Measurements from ENCODE around the gene FKBP15. TPM values are rescaled to one million over a fixed set of nuclear protein-coding genes. Genes with fewer than 3 reads are reported as not detected.

The FKBP15 gene
- total RNA-seq, 1 experiment from 2014 or later: 18.5 TPM

DNA sequence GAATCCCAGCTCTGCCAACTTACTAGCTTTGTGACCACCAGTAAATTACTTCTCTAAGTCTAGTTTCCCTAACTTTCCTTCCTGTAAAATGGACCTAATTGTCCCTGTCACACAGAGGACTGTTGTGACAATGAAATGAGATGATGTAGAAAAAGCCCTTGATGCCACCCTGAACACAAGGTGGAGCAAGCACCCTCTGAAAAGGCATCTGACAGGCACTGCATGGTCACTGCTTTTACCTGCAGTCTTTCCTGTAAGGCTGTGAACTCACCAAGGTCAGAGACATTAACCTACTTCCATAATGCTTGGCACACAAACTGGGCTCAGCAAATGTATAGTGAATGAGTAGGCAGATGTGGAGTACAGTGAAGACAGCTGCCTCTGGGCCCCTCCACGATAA, 64.2 kb downstream of the FKBP15 start:
- Histone ChIP-seq H3K14ac (ENCODE audit: insufficient read depth, low read length) (no peak overlapping the region), H3T11ph (ENCODE audit: low read length) (no peak overlapping the region), H3K9me3 (ENCODE audit: control insufficient read depth, low read depth, low read length) (no peaks in the 10 kb centered on the region), H3K4ac (ENCODE audit: low read depth, low read length) (no peak overlapping the region), H2BK15ac (ENCODE audit: low read depth, low read length) (no peak overlapping the region), H2BK20ac (ENCODE audit: low read depth, low read length, poor library complexity, severe bottlenecking) (no peak overlapping the region), H3K27ac (ENCODE audit: insufficient read length, low read depth, low read length) (no peak overlapping the region), H4K5ac (ENCODE audit: insufficient read length, low read depth, low read length) (no peak overlapping the region), H3K4me1 (ENCODE audit: insufficient read depth, low read length) (peaks cover 2% of the 10 kb centered on the region; the same call in 1 of the 2 replicates), H2BK120ac (ENCODE audit: low read depth, low read length, poor library complexity, severe bottlenecking) (no peak overlapping the region), H3K79me1 (ENCODE audit: insufficient read depth, low read depth, low read length, poor library complexity, severe bottlenecking) (no peaks in the 10 kb centered on the region), H3K4me2 (ENCODE audit: insufficient read depth, insufficient read length, low read length) (no peak overlapping the region), H4K91ac (ENCODE audit: insufficient read length, low read depth, low read length) (no peak overlapping the region), H2BK5ac (ENCODE audit: insufficient read length, low read length) (no peak overlapping the region), H3K23ac (ENCODE audit: insufficient read length, low read depth, low read length) (no peak overlapping the region), H2AK5ac (ENCODE audit: insufficient read length, low read length) (no peak overlapping the region), H3K79me2 (ENCODE audit: insufficient read depth, low read length) (no peaks in the 10 kb centered on the region), H4K20me1 (ENCODE audit: control insufficient read depth, insufficient read depth, insufficient read length) (no peaks in the 10 kb centered on the region), H3K18ac (ENCODE audit: insufficient read length, low read depth, low read length) (no peak overlapping the region), H2AFZ (ENCODE audit: low read length) (no peak overlapping the region), H4K8ac (replicated peaks; ENCODE audit: insufficient read length, low read depth, low read length) (no peak overlapping the region), H2BK12ac (ENCODE audit: insufficient read length, low read depth, low read length) (no peak overlapping the region), H3K23me2 (ENCODE audit: insufficient read length, low read depth, low read length, poor library complexity, severe bottlenecking) (no peaks in the 10 kb centered on the region), H3K27me3 (ENCODE audit: insufficient read depth, low read length) (peaks cover 2% of the 10 kb centered on the region; the same call in 1 of the 2 replicates), H3K56ac (ENCODE audit: insufficient read length, low read depth, low read length) (no peak overlapping the region), H3K9ac (ENCODE audit: extremely low read depth, insufficient read length, low read length) (no peak overlapping the region)
- TF ChIP-seq, protein P1, sequence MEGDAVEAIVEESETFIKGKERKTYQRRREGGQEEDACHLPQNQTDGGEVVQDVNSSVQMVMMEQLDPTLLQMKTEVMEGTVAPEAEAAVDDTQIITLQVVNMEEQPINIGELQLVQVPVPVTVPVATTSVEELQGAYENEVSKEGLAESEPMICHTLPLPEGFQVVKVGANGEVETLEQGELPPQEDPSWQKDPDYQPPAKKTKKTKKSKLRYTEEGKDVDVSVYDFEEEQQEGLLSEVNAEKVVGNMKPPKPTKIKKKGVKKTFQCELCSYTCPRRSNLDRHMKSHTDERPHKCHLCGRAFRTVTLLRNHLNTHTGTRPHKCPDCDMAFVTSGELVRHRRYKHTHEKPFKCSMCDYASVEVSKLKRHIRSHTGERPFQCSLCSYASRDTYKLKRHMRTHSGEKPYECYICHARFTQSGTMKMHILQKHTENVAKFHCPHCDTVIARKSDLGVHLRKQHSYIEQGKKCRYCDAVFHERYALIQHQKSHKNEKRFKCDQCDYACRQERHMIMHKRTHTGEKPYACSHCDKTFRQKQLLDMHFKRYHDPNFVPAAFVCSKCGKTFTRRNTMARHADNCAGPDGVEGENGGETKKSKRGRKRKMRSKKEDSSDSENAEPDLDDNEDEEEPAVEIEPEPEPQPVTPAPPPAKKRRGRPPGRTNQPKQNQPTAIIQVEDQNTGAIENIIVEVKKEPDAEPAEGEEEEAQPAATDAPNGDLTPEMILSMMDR (conservative IDR thresholded peaks at IDR 0.05): peak; percentile 12; the same call in 1 of the 3 replicates
- H3K4me3 Mint-ChIP-seq: no peak overlapping the region
- no peak overlapping the region for H3K27ac Mint-ChIP-seq
- H3K4me1 Mint-ChIP-seq: peaks cover 32 to 36% of the 10 kb centered on the region in 2 experiments
- peaks cover 13% of the 10 kb centered on the region for H3K27me3 Mint-ChIP-seq (ENCODE audit: low read depth)
- WGBS (ENCODE audit: extremely low coverage, insufficient read length, low lambda C conversion rate): no CpG with 5 or more reads among the region's 1 CpG
- no peak for DNase-seq
- H3K36me3 Mint-ChIP-seq (ENCODE audit: insufficient read depth in 1 of 3, low read depth in 3 of 3): peaks cover 0 to 3% (median 0%) of the 10 kb centered on the region in 3 experiments; a peak in 2 of 7 replicates
- no peaks in the 10 kb centered on the region for H3K9me3 Mint-ChIP-seq
